ENCODE measurements around the gene PNLDC1.
"Not testable (repeated sequence)": the region's sequence is repeated elsewhere in the genome, so short reads cannot be mapped to it uniquely, and the experiment has no call there.

Gene PNLDC1

GRCh38 chr6:159844737-159845645 is 44.9 kb downstream of the PNLDC1 start:
- no peak for TF ChIP-seq CTCF (IDR thresholded peaks at IDR 0.05; ENCODE audit: control insufficient read depth, insufficient read depth, low read depth, low read length, missing control alignments)
- no peak for DNase-seq (ENCODE audit: low read depth)
- no peak overlapping the region for H3K4me3 ChIP-seq (ENCODE audit: control insufficient read depth, low read depth, low read length)

DNA sequence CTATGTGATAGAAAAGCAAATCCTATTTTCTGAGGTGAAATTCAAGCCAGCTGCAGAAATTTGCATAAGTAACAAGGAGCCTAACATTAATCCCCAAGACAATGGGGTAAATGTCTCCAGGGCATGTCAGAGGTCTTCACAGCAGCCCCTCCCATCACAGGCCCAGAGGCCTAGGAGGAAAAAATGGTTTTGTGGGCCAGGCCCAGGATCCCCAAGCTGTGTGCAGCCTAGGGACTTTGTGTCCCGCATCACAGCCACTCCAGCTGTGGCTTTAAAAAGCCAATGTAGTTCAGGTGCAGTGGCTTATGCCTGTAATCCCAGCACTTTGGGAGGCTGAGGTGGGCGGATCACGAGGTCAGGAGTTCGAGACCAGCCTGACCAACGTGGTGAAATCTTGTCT is 48.5 kb downstream of the PNLDC1 start:
- H3K4me3 ChIP-seq (ENCODE audit: control insufficient read depth, low read depth, low read length); DNase-seq (ENCODE audit: low read depth): not testable (repeated sequence)

DNA sequence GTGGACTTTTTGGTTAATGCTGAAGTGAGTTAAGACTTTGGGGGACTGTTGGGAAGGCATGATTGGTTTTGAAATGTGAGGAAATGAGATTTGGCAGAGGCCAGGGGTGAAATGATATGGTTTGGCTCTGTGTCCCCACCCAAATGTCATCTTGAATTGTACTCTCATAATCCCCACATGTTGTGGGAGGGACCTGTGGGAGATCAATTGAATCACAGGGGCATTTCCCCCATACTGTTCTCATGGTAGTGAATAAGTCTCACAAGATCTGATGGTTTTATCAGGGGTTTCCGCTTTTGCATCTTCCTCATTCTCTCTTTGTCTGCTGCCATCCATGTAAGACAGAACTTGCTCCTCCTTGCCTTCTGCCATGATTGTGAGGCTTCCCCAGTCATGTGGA is 49.8 kb downstream of the PNLDC1 start:
- H3K4me3 ChIP-seq (ENCODE audit: control insufficient read depth, low read depth, low read length); DNase-seq (ENCODE audit: low read depth): not testable (repeated sequence)

DNA sequence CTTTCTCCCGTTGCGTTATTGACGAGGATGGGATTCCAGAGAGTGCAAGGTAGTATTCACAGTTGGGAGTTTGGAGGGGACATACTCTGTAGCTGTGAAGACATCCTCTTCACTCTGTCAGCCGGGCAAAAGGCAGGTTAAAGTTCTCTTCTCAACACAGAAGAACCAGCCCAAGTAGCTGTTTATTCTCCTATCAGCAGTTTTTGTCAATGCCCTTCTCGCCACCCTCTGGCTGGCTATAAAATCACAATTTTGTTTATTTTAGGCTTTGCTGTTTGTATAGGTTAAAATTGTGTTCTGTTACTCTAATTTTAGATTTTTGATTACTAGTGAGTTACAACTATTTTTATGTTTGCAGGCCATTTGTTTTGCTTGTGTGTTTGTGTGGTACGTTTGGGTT is 52.8 kb downstream of the PNLDC1 start:
- no peak overlapping the region for H3K4me3 ChIP-seq (ENCODE audit: control insufficient read depth, low read depth, low read length)
- peak; percentile 47 for TF ChIP-seq CTCF (IDR thresholded peaks at IDR 0.05; ENCODE audit: control insufficient read depth, insufficient read depth, low read depth, low read length, missing control alignments)
- no peak for DNase-seq (ENCODE audit: low read depth)

GRCh38 chr6:159853754-159854153 is 53.7 kb downstream of the PNLDC1 start:
- no peak for TF ChIP-seq CTCF (IDR thresholded peaks at IDR 0.05; ENCODE audit: control insufficient read depth, insufficient read depth, low read depth, low read length, missing control alignments)
- no peak for DNase-seq (ENCODE audit: low read depth)
- H3K4me3 ChIP-seq (ENCODE audit: control insufficient read depth, low read depth, low read length) = no peak overlapping the region

GRCh38 chr6:159854959-159855358 is 54.9 kb downstream of the PNLDC1 start:
- no peak for DNase-seq (ENCODE audit: low read depth)
- TF ChIP-seq CTCF (IDR thresholded peaks at IDR 0.05; ENCODE audit: control insufficient read depth, insufficient read depth, low read depth, low read length, missing control alignments) = no peak

DNA sequence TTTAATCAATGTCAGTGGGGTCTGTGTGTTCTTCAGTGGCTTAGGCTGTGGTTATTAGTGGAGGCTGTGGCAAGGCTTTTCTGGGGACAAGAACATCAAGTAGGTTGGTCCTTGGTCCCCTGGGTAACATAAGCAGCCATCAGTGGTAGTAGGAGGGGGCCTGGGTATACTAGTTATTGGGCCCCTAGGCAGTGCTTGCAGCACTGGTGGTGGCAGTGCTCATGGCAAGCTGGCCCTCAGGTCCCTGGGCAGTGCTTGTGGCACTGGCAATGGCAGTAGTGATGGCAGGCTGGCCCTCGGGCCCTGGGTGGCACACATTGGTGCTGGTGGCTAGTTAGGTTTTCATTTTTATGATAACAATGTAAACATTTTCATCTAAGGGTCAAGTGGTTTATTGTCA is 58.2 kb downstream of the PNLDC1 start:
- no peak overlapping the region for H3K4me3 ChIP-seq (ENCODE audit: control insufficient read depth, low read depth, low read length)
- DNase-seq (ENCODE audit: low read depth) = no peak
- no peak for TF ChIP-seq CTCF (IDR thresholded peaks at IDR 0.05; ENCODE audit: control insufficient read depth, insufficient read depth, low read depth, low read length, missing control alignments)

More at GRCh38 chr6:159854959-159855358, 54.9 kb downstream of the PNLDC1 start:
- no peak overlapping the region for H3K4me3 ChIP-seq (ENCODE audit: control insufficient read depth, low read depth, low read length)
